Measurements from ENCODE around the gene DYNLT1. TPM values are rescaled to one million over a fixed set of nuclear protein-coding genes. Genes with fewer than 3 reads are reported as not detected.
"Not testable (repeated sequence)": the region's sequence is repeated elsewhere in the genome, so short reads cannot be mapped to it uniquely, and the experiment has no call there.

Gene DYNLT1
- total and polyA plus RNA-seq, 12 donors = 106 to 211 (median 122) TPM

GRCh38 chr6:158674342-158675131, 30.0 kb upstream of the DYNLT1 start:
- Histone ChIP-seq H3K27ac (no peak overlapping the region), H3K9me3 (no peaks in the 10 kb centered on the region), H3K36me3 (peaks cover 0 to 7% (median 0%) of the 10 kb centered on the region in 9 donors), H3K4me3 (no peak overlapping the region), H3K27me3 (no peaks in the 10 kb centered on the region), H3K4me1 (no peaks in the 10 kb centered on the region)
- intact Hi-C loops (cut with DNase I) = no loop called here
- DNase-seq (no peak), ATAC-seq (no peak)
- WGBS, 2 donors = 85 to 91% methylated on average over 14 of the region's 14 CpGs
- no peak for TF ChIP-seq CTCF (IDR thresholded peaks at IDR 0.05)

- Histone ChIP-seq H3K36me3 (peaks cover 0 to 7% (median 0%) of the 10 kb centered on the region in 9 donors), H3K9me3 (no peaks in the 10 kb centered on the region), H3K4me1 (peaks cover 0 to 9% (median 0%) of the 10 kb centered on the region in 9 donors), H3K27me3 (no peaks in the 10 kb centered on the region), H3K4me3 (no peak overlapping the region), H3K27ac (no peak overlapping the region)
- intact Hi-C loops (cut with DNase I) = no loop called here
- whole genome bisulfite sequencing, 2 donors = 92 to 94% methylated on average over 6 of the region's 6 CpGs
- no peak for TF ChIP-seq CTCF (IDR thresholded peaks at IDR 0.05)
- no peak for ATAC-seq
- no peak for DNase-seq
Measured at GRCh38 chr6:158672726-158673125, 28.2 kb upstream of the DYNLT1 start.

- H3K4me3 ChIP-seq; ATAC-seq; H3K36me3 ChIP-seq; H3K9me3 ChIP-seq; H3K27ac ChIP-seq; intact Hi-C loops (cut with DNase I); DNase-seq; H3K27me3 ChIP-seq: not testable (repeated sequence)
- WGBS, 2 donors = 86 to 88% methylated on average over 8 of the region's 8 CpGs
- H3K4me1 ChIP-seq = peaks cover 0 to 15% (median 0%) of the 10 kb centered on the region in 9 donors
Measured at GRCh38 chr6:158672119-158672518, 27.6 kb upstream of the DYNLT1 start.

GRCh38 chr6:158669145-158670035, 24.8 kb upstream of the DYNLT1 start:
- intact Hi-C loops (cut with DNase I) = loop anchor here in 1 of 10 donors (10.0 kb wide), 1 partner anchor 165 kb away; no protein-coding TSS in a partner anchor
- H3K27ac ChIP-seq = no peak overlapping the region
- 81 to 87% methylated on average over 7 of the region's 7 CpGs for WGBS, 2 donors
- H3K4me1 ChIP-seq = peaks cover 0 to 26% (median 0%) of the 10 kb centered on the region in 9 donors
- H3K36me3 ChIP-seq = peaks cover 0 to 13% (median 0%) of the 10 kb centered on the region in 9 donors
- H3K27me3 ChIP-seq = no peaks in the 10 kb centered on the region
- no peaks in the 10 kb centered on the region for H3K9me3 ChIP-seq
- DNase-seq = no peak
- no peak overlapping the region for H3K4me3 ChIP-seq
- ATAC-seq = no peak
- TF ChIP-seq CTCF (IDR thresholded peaks at IDR 0.05) = no peak

Measured in heart right ventricle (tissue), 16 donors.